ENCODE data around the gene RPE. TPM values are rescaled to one million over a fixed set of nuclear protein-coding genes. Genes with fewer than 3 reads are reported as not detected.

Gene RPE
- total RNA-seq: 93.8 TPM

DNA sequence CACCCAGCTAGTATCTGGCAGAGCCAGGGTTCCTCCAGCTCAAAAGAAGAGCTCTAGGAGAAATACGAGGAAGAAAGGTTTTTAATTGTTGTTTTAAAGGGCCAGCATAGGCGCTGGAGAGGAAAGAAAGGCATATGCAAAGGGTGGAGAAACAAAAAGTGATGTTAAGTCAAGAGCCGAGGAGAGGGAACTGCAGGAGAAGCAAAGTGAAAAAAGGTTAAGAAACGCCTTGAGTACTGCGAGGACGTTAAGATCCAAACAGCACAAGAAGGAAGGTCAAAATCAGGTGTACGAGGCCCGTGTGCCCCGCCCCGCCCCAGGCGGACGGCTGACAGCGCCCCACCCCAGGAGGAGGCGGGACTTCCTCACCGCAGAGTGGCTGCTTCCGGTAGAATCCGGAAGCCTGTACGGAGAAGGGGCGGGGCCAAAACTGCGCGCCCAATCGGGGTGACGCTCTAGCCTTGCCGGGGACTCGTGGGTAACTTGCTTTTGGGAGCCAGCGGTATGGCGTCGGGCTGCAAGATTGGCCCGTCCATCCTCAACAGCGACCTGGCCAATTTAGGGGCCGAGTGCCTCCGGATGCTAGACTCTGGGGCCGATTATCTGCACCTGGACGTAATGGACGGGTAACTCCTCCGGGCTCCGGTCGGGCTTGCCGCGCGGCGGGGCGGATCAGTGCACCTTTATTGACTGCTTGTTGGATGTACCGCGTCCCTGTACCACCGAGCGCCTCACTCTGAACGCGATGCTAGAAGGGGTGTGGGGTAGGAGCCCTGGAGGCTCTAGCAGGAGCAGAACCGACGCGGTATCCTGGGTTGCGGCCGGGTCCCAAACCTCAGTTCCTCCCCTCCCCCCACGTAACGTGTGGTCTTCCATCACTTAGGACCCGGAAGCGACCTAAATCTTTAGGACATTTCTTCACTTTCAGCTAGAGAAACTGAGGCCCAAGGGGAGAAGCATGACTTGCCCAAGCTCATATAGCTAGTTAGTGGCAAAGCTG, at the start of gene RPE:
Gene RPE (plus strand): TSS at position 481 of the 1,000 bp plus-strand sequence. CDS start 24 bp downstream, at position 505.

Other genes with a start within 250 kb of the RPE start
- 54.2 TPM for gene UNC80, start 230.8 kb upstream of the RPE start, total RNA-seq
- gene KANSL1L, start 168.8 kb downstream of the RPE start, total RNA-seq: 94.0 TPM
- gene ACADL, start 222.8 kb downstream of the RPE start, total RNA-seq: 3.7 TPM